SK-N-SH treated with all-trans-retinoic acid at 6 μM for 48 hours (cell line): ENCODE measurements around the gene MKNK2.

Source experiments
- ATAC-seq: fragments of 200-7000 bp; cut with Tn5 transposase; 3 replicates; pipeline ENCODE4 v1.9.1; 2020; ENCODE audit warnings: mild to moderate bottlenecking, moderate library complexity
- ARNTL ChIP-seq: fragments of 450-650 bp; formaldehyde crosslinking; IDR thresholded peaks from 2 replicates; pipeline ENCODE4 v1.5.0; 2020; ENCODE audit warnings: low read depth, mild to moderate bottlenecking, moderate library complexity, borderline replicate concordance
- BACH2 ChIP-seq: fragments of 250-450 bp; sonication (Bioruptor Pico); IDR thresholded peaks from 2 replicates; pipeline ENCODE4 v1.9.0; 2021; ENCODE audit warnings: mild to moderate bottlenecking, borderline replicate concordance
- CSDC2 ChIP-seq: fragments of 250-450 bp; sonication (Bioruptor Pico); IDR thresholded peaks from 2 replicates; pipeline ENCODE4 v1.5.0; 2020; ENCODE audit warnings: mild to moderate bottlenecking, moderate library complexity
- CSRNP3 ChIP-seq: fragments of 250-450 bp; sonication (Bioruptor Pico); IDR thresholded peaks from 2 replicates; pipeline ENCODE4 v1.5.1; 2021; ENCODE audit warnings: mild to moderate bottlenecking, moderate library complexity
- ESRRG ChIP-seq: fragments of 250-450 bp; sonication (Bioruptor Pico); IDR thresholded peaks from 2 replicates; pipeline ENCODE4 v1.6.1; 2021; ENCODE audit warnings: mild to moderate bottlenecking
- GLIS3 ChIP-seq: fragments of 250-450 bp; sonication (Bioruptor Pico); IDR thresholded peaks from 2 replicates; pipeline ENCODE4 v1.5.0; 2020; ENCODE audit warnings: mild to moderate bottlenecking, moderate library complexity
- ISL1 ChIP-seq: fragments of 250-450 bp; sonication (Bioruptor Pico); IDR thresholded peaks from 2 replicates; pipeline ENCODE4 v2.1.2; 2022; ENCODE audit warnings: mild to moderate bottlenecking, moderate library complexity
- OSR1 ChIP-seq: fragments of 250-450 bp; sonication (Bioruptor Pico); IDR thresholded peaks from 2 replicates; pipeline ENCODE4 v1.8.0; 2022; ENCODE audit warnings: moderate library complexity, mild to moderate bottlenecking, inconsistent platforms
- POU6F1 ChIP-seq: fragments of 250-450 bp; sonication (Bioruptor Pico); IDR thresholded peaks from 2 replicates; pipeline ENCODE4 v1.8.0; 2021; ENCODE audit warnings: low read depth, mild to moderate bottlenecking, moderate library complexity, borderline replicate concordance
- PPARA ChIP-seq: fragments of 250-450 bp; sonication (Bioruptor Pico); IDR thresholded peaks from 2 replicates; pipeline ENCODE4 v1.5.0; 2020; ENCODE audit warnings: mild to moderate bottlenecking, borderline replicate concordance
- RARB ChIP-seq: fragments of 250-450 bp; sonication (Bioruptor Pico); IDR thresholded peaks from 2 replicates; pipeline ENCODE4 v1.8.0; 2021; ENCODE audit warnings: mild to moderate bottlenecking, moderate library complexity
- SNAI2 ChIP-seq: fragments of 250-450 bp; sonication (Bioruptor Pico); IDR thresholded peaks from 2 replicates; pipeline ENCODE4 v1.5.0; 2020; ENCODE audit warnings: mild to moderate bottlenecking, moderate library complexity
- TCF4 ChIP-seq: fragments of 250-450 bp; sonication (Bioruptor Pico); IDR thresholded peaks from 2 replicates; pipeline ENCODE4 v1.8.0; 2021; ENCODE audit warnings: mild to moderate bottlenecking, moderate library complexity, borderline replicate concordance
- ZC3H10 ChIP-seq: fragments of 250-450 bp; sonication (Bioruptor Pico); IDR thresholded peaks from 2 replicates; pipeline ENCODE4 v1.5.1; 2021; ENCODE audit warnings: mild to moderate bottlenecking, moderate library complexity
- ZFP3 ChIP-seq: fragments of 250-450 bp; sonication (Bioruptor Pico); IDR thresholded peaks from 2 replicates; pipeline ENCODE4 v1.5.0; 2020; ENCODE audit warnings: mild to moderate bottlenecking, moderate library complexity
- ZNF565 ChIP-seq: fragments of 450-650 bp; formaldehyde crosslinking; conservative IDR thresholded peaks from 2 replicates; pipeline ENCODE4 v1.5.0; 2020; ENCODE audit warnings: low read depth, mild to moderate bottlenecking, moderate library complexity
- ZNF70 ChIP-seq: fragments of 450-650 bp; formaldehyde crosslinking; IDR thresholded peaks from 2 replicates; pipeline ENCODE4 v1.5.0; 2020; ENCODE audit warnings: mild to moderate bottlenecking, moderate library complexity
- ZNF8 ChIP-seq: fragments of 450-650 bp; formaldehyde crosslinking; IDR thresholded peaks from 2 replicates; pipeline ENCODE4 v1.5.0; 2020; ENCODE audit warnings: mild to moderate bottlenecking, moderate library complexity
- TF ChIP-seq, protein P1 (sequence below): fragments of 250-450 bp; sonication (Bioruptor Pico); IDR thresholded peaks from 2 replicates; pipeline ENCODE4 v1.5.1; 2020; ENCODE audit warnings: low read depth, mild to moderate bottlenecking, moderate library complexity
- TF ChIP-seq, protein P2 (sequence below): fragments of 250-450 bp; sonication (Bioruptor Pico); IDR thresholded peaks from 2 replicates; pipeline ENCODE4 v1.8.0; 2020; ENCODE audit warnings: mild to moderate bottlenecking, moderate library complexity, borderline replicate concordance
- TF ChIP-seq, protein P3 (sequence below): fragments of 250-450 bp; sonication (Bioruptor Pico); IDR thresholded peaks from 2 replicates; pipeline ENCODE4 v1.5.0; 2020; ENCODE audit warnings: mild to moderate bottlenecking, moderate library complexity

Gene MKNK2

DNA sequence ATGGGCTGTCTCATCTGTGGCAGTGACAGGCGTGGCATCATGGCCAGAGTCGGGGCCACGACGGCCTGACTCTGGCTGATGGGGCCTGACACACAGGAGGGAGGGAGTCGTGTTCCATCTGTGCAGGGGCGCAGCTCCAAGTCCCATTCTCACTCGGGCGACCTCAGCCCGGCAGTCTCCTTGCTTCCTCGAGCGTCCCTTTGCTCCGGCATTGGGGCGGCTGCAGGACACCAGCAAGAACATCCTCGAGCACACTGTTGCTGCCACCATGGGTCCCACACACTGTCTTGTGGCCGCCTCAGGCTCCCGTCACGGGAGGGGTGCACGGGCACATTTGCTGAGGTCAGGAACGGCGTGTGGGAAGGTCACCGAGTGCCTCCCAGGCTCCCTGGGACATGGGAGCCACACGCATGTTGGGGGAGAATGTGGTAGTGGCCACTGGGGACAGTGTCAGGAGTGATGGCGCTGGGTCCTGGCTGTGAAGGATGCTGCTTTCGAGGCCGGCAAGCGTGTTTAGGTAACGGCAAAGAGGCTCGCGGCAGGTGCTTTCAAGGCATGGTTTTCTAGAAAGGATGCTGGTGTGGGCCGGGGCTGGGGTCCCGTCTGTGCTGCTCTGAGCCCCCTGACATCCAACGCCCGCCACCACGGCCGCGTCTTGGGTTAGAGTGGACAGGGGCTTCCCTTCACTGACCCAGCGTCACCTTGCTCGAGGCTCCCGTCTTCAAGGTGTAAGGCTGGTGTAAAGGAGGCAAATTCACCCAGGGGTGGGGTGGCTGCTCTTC, 49.1 kb upstream of the MKNK2 start:
- TF ChIP-seq ZNF8 (CRISPR knock-in tag) (no peak), TCF4 (no peak), ZFP3 (CRISPR knock-in tag) (no peak), CSRNP3 (CRISPR knock-in tag) (no peak)
- TF ChIP-seq, all 23 proteins: peak for 0

DNA sequence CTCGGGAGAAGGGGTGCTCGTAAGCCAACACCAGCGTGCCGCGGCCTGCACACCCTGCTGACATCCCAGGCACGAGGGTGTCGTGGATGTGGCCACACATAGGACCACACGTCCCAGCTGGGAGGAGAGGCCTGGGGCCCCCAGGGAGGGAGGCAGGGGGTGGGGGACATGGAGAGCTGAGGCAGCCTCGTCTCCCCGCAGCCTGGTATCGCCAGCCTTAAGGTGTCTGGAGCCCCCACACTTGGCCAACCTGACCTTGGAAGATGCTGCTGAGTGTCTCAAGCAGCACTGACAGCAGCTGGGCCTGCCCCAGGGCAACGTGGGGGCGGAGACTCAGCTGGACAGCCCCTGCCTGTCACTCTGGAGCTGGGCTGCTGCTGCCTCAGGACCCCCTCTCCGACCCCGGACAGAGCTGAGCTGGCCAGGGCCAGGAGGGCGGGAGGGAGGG, 48.0 kb upstream of the MKNK2 start:
- no peak for ATAC-seq
- TF ChIP-seq ZNF8 (CRISPR knock-in tag) (no peak), ESRRG (CRISPR knock-in tag) (no peak), ZNF565 (no peak), TCF4 (no peak), BACH2 (no peak), ZNF70 (CRISPR knock-in tag) (no peak), OSR1 (CRISPR knock-in tag) (no peak), CSRNP3 (CRISPR knock-in tag) (no peak), PPARA (no peak), ZFP3 (CRISPR knock-in tag) (no peak), POU6F1 (no peak), CSDC2 (CRISPR knock-in tag) (no peak), ISL1 (CRISPR knock-in tag) (no peak), RARB (CRISPR knock-in tag) (no peak), SNAI2 (CRISPR knock-in tag) (no peak)
- TF ChIP-seq, protein P1, sequence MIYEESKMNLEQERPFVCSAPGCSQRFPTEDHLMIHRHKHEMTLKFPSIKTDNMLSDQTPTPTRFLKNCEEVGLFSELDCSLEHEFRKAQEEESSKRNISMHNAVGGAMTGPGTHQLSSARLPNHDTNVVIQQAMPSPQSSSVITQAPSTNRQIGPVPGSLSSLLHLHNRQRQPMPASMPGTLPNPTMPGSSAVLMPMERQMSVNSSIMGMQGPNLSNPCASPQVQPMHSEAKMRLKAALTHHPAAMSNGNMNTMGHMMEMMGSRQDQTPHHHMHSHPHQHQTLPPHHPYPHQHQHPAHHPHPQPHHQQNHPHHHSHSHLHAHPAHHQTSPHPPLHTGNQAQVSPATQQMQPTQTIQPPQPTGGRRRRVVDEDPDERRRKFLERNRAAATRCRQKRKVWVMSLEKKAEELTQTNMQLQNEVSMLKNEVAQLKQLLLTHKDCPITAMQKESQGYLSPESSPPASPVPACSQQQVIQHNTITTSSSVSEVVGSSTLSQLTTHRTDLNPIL (CRISPR knock-in tag), result no peak
- TF ChIP-seq, protein P2, sequence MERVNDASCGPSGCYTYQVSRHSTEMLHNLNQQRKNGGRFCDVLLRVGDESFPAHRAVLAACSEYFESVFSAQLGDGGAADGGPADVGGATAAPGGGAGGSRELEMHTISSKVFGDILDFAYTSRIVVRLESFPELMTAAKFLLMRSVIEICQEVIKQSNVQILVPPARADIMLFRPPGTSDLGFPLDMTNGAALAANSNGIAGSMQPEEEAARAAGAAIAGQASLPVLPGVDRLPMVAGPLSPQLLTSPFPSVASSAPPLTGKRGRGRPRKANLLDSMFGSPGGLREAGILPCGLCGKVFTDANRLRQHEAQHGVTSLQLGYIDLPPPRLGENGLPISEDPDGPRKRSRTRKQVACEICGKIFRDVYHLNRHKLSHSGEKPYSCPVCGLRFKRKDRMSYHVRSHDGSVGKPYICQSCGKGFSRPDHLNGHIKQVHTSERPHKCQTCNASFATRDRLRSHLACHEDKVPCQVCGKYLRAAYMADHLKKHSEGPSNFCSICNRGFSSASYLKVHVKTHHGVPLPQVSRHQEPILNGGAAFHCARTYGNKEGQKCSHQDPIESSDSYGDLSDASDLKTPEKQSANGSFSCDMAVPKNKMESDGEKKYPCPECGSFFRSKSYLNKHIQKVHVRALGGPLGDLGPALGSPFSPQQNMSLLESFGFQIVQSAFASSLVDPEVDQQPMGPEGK (CRISPR knock-in tag), result no peak
- TF ChIP-seq, protein P3, sequence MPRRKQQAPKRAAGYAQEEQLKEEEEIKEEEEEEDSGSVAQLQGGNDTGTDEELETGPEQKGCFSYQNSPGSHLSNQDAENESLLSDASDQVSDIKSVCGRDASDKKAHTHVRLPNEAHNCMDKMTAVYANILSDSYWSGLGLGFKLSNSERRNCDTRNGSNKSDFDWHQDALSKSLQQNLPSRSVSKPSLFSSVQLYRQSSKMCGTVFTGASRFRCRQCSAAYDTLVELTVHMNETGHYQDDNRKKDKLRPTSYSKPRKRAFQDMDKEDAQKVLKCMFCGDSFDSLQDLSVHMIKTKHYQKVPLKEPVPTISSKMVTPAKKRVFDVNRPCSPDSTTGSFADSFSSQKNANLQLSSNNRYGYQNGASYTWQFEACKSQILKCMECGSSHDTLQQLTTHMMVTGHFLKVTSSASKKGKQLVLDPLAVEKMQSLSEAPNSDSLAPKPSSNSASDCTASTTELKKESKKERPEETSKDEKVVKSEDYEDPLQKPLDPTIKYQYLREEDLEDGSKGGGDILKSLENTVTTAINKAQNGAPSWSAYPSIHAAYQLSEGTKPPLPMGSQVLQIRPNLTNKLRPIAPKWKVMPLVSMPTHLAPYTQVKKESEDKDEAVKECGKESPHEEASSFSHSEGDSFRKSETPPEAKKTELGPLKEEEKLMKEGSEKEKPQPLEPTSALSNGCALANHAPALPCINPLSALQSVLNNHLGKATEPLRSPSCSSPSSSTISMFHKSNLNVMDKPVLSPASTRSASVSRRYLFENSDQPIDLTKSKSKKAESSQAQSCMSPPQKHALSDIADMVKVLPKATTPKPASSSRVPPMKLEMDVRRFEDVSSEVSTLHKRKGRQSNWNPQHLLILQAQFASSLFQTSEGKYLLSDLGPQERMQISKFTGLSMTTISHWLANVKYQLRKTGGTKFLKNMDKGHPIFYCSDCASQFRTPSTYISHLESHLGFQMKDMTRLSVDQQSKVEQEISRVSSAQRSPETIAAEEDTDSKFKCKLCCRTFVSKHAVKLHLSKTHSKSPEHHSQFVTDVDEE (CRISPR knock-in tag), result no peak

More for the DNA sequence above, 49.1 kb upstream of the MKNK2 start:
- ATAC-seq, result no peak

DNA sequence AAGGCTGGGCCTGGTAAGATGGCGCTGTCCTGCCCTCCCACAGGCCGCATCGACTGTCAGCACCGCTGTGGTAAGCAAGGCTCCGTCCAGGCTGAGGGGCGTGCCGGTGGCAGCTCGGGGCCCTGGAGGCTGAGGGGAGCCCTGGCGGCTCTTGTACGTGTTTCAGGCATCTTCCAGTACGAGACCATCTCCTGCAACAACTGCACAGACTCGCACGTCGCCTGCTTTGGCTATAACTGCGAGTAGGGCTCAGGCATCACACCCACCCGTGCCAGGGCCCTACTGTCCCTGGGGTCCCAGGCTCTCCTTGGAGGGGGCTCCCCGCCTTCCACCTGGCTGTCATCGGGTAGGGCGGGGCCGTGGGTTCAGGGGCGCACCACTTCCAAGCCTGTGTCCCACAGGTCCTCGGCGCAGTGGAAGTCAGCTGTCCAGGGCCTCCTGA, 46.9 kb upstream of the MKNK2 start:
- ATAC-seq, result peak; percentile 3; the same call in 2 of the 3 replicates
- no peak for TF ChIP-seq ISL1 (CRISPR knock-in tag)
- TF ChIP-seq ZFP3 (CRISPR knock-in tag), result no peak
- TF ChIP-seq PPARA, result no peak
- TF ChIP-seq SNAI2 (CRISPR knock-in tag), result no peak
- no peak for TF ChIP-seq BACH2
- TF ChIP-seq, protein P3 (CRISPR knock-in tag), result no peak
- no peak for TF ChIP-seq TCF4
- no peak for TF ChIP-seq CSDC2 (CRISPR knock-in tag)
- TF ChIP-seq OSR1 (CRISPR knock-in tag), result no peak
- no peak for TF ChIP-seq ARNTL (CRISPR knock-in tag)
- TF ChIP-seq ZC3H10 (CRISPR knock-in tag), result no peak
- TF ChIP-seq POU6F1, result no peak
- no peak for TF ChIP-seq GLIS3
